Activated CD8-positive, alpha-beta T cell treated with anti-CD3 and anti-CD28 coated beads for 36 hours (primary cell): Measurements from ENCODE around the gene CSPG4. TPM values are rescaled to one million over a fixed set of nuclear protein-coding genes. Genes with fewer than 3 reads are reported as not detected.
A peak's percentile ranks its signal among the peaks of the same experiment; 100 is the strongest.
"Not testable (repeated sequence)": the region's sequence is repeated elsewhere in the genome, so short reads cannot be mapped to it uniquely, and the experiment has no call there.

Source experiments
- ATAC-seq: fragments of 200-7000 bp; cut with Tn5 transposase; one replicate; pipeline ENCODE4 v1.10.0; 2021; ENCODE audit warnings: mild to moderate bottlenecking, moderate library complexity
- CTCF ChIA-PET: fragments of 350-600 bp; sonication (Branson Sonifier 250); formaldehyde crosslinking; loops from one replicate; lab custom pipeline; 2021; ENCODE audit warnings: antibody characterized with exemption; lab: Charles Lee
- POLR2A ChIA-PET: fragments of 350-600 bp; sonication (Branson Sonifier 250); formaldehyde crosslinking; loops from one replicate; lab custom pipeline; 2021; ENCODE audit warnings: antibody characterized with exemption; lab: Charles Lee
- DNase-seq: peaks from one replicate; pipeline ENCODE4 v3.0.0-alpha.2; 2020
- H3K27ac Mint-ChIP-seq: one replicate; pipeline ENCODE4 v1.8.0; 2021; ENCODE audit warnings: mild to moderate bottlenecking, mixed read lengths
- H3K27me3 Mint-ChIP-seq: one replicate; pipeline ENCODE4 v1.8.0; 2021; ENCODE audit warnings: mixed read lengths
- H3K36me3 Mint-ChIP-seq: one replicate; pipeline ENCODE4 v1.8.0; 2021; ENCODE audit warnings: low read depth, mixed read lengths
- H3K4me1 Mint-ChIP-seq: one replicate; pipeline ENCODE4 v1.8.0; 2021; ENCODE audit warnings: low read depth, mixed read lengths
- H3K4me3 Mint-ChIP-seq: one replicate; pipeline ENCODE4 v1.8.0; 2021; ENCODE audit warnings: mild to moderate bottlenecking, moderate library complexity, mixed read lengths
- H3K9me3 Mint-ChIP-seq: one replicate; pipeline ENCODE4 v1.8.0; 2021; ENCODE audit warnings: mixed read lengths
- intact Hi-C: fragments of 100-400 bp; cut with micrococcal nuclease; formaldehyde crosslinking; loops from one replicate; pipeline ENCODE4 v1.10.0; 2022
- total RNA-seq, 2 experiments: library from RNA; stranded (reverse); gene quantifications; one replicate each; pipeline ENCODE4 v1.2.3, GENCODE V29; 2021
- TF ChIP-seq, protein P1 (sequence below): fragments of 200-600 bp; IDR thresholded peaks from one replicate; pipeline ENCODE4 v1.8.0; 2022; ENCODE audit warnings: antibody characterized with exemption, mild to moderate bottlenecking

Gene CSPG4
- total RNA-seq, 2 experiments from 2014 or later, result not detected

DNA sequence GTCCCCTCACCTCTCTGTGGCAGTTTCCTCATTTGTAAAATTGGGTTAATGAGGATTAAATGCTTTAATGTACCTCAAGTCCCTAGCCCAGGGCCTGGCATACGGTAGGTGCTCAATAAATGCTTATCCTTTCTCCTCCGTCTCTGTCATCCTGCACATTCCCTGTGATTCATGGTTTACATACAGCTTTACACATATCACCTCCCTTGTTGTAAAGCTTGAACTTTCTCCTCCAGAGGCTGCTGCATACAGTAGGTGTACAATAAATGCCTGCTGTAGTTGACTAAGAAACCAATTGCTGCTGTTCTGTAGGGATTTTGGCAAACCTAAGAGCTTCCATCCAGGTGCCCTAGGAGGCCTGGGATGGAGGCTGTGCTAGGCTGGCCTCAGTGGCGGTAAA, 1.5 kb upstream of the CSPG4 start:
- ChIA-PET CTCF (interaction anchor here (1.5 kb wide), 1 partner anchor 88 kb away, joined by 4 read pairs; no protein-coding TSS in a partner anchor), POLR2A (interaction anchor here (1.5 kb wide), 1 partner anchor 88 kb away, joined by 3 read pairs; the partner anchor contains the start of gene SNUPN)
- Mint-ChIP-seq H3K4me3 (no peak overlapping the region), H3K4me1 (no peaks in the 10 kb centered on the region), H3K27ac (no peak overlapping the region), H3K9me3 (no peaks in the 10 kb centered on the region), H3K36me3 (no peaks in the 10 kb centered on the region), H3K27me3 (peaks cover 16% of the 10 kb centered on the region)
- TF ChIP-seq, protein P1, sequence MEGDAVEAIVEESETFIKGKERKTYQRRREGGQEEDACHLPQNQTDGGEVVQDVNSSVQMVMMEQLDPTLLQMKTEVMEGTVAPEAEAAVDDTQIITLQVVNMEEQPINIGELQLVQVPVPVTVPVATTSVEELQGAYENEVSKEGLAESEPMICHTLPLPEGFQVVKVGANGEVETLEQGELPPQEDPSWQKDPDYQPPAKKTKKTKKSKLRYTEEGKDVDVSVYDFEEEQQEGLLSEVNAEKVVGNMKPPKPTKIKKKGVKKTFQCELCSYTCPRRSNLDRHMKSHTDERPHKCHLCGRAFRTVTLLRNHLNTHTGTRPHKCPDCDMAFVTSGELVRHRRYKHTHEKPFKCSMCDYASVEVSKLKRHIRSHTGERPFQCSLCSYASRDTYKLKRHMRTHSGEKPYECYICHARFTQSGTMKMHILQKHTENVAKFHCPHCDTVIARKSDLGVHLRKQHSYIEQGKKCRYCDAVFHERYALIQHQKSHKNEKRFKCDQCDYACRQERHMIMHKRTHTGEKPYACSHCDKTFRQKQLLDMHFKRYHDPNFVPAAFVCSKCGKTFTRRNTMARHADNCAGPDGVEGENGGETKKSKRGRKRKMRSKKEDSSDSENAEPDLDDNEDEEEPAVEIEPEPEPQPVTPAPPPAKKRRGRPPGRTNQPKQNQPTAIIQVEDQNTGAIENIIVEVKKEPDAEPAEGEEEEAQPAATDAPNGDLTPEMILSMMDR, result no peak
- DNase-seq (no peak), ATAC-seq (no peak)
- intact Hi-C loops, result no loop called here

DNA sequence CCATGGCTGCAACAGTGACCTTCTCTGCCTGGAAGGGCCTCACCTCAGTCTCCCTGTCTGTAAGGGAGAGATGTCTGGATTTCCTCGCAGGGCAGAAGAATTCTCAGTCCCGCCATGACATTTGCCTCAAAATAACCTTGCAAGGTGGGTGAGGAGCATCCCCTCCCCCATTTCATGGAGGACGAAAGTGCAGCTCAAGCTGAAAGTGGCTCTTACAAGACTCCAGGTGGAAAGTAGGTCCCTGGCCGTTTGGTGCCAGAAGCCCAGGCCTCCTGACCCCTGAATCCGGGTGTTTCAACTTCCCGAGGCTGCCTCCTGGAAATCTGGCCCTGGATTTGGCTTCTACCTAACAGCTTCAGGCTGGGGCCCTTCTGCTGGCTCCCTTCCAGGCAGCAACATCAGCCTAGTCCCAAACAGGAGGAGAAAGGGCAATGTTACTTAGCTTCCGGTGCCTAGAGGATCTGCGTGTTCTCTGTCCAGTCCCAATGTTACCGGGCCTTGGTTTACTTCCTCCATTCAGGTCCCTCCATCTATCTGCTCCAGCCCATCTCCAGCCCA, 769 bp upstream of the CSPG4 start:
- Mint-ChIP-seq H3K4me1 (no peaks in the 10 kb centered on the region), H3K36me3 (no peaks in the 10 kb centered on the region), H3K27me3 (peaks cover 16% of the 10 kb centered on the region), H3K4me3 (no peak overlapping the region), H3K27ac (no peak overlapping the region), H3K9me3 (no peaks in the 10 kb centered on the region)
- ChIA-PET POLR2A (interaction anchor here (1.5 kb wide), 1 partner anchor 87 kb away, joined by 3 read pairs; the partner anchor contains the start of gene SNUPN), CTCF (interaction anchor here (0.8 to 1.5 kb wide), 2 partner anchors 27 to 88 kb away, joined by 3 to 4 read pairs; no protein-coding TSS in a partner anchor)
- DNase-seq, result no peak
- intact Hi-C loops, result no loop called here
- no peak for ATAC-seq
- TF ChIP-seq, protein P1, result no peak

DNA sequence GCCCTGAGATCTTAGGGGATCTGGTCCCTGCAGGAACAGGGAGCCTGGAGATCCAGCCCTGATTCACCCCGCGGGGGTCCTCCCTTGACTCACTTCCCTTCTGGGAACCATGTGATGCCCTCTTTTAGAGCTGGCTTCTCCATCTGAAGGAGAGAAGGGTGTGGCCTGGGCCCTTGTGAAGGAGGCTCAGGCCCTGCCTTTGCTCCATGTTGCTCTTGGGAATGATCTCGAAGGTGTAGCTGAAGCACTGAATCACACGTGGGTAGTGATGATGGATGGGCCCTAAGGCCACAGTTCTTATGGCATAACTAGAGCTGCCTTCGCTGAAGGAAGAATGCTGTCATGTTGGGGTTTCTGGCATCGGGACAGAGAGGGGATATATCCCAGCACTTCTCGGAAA, 1.2 kb downstream of the CSPG4 start:
- H3K4me3 Mint-ChIP-seq, CTCF ChIA-PET, H3K9me3 Mint-ChIP-seq, intact Hi-C loops, H3K27ac Mint-ChIP-seq, DNase-seq, ATAC-seq, POLR2A ChIA-PET, H3K36me3 Mint-ChIP-seq, H3K4me1 Mint-ChIP-seq: not testable (repeated sequence)
- peaks cover 16% of the 10 kb centered on the region for H3K27me3 Mint-ChIP-seq

DNA sequence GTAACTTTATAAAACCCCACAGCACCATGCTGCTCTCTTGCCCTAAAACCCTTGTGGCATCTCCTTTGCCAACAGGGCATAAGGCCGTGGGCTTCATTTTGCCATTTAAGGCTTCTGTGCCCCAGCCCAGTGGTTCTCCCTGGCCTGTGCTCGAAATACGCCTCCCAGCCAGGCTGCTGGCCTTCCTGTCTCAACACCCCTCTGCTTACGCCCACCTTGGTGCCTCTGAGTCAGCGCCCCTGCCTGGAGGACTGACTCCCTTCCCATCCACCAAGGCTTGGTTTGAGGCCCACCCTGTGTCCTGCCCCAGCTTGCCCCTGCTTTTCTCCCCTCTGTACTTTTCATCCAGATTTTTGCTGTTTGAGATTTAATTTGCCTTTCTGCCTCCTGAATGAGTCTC, 1.8 kb downstream of the CSPG4 start:
- H3K4me1 Mint-ChIP-seq, POLR2A ChIA-PET, intact Hi-C loops, H3K4me3 Mint-ChIP-seq, CTCF ChIA-PET, H3K9me3 Mint-ChIP-seq, H3K27ac Mint-ChIP-seq, H3K36me3 Mint-ChIP-seq: not testable (repeated sequence)
- peak; percentile 64 for DNase-seq
- H3K27me3 Mint-ChIP-seq, result peaks cover 16% of the 10 kb centered on the region
- ATAC-seq, result peak; percentile 76

DNA sequence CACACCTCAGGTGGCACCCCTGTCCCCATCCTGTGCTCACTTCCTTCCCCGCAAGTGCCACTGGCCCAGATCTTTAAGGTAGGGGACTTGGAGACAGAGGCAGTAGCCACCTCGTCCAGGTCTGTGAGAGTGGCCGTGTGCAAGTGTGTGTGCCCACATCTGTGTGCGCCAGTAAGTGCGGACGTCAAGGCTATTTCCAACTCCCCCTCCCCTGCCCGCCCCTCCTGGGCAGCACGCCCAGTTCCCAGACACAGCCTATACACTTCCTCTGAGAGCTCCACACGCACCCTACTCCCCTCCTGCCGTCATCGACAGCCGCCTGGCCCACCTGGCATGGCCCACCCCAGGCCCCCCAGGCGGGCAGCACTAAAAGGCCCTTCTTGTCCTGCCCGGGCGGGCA, 3.2 kb downstream of the CSPG4 start:
- H3K36me3 Mint-ChIP-seq, H3K27ac Mint-ChIP-seq, intact Hi-C loops, H3K9me3 Mint-ChIP-seq, POLR2A ChIA-PET, CTCF ChIA-PET, H3K4me3 Mint-ChIP-seq, H3K4me1 Mint-ChIP-seq, DNase-seq, ATAC-seq: not testable (repeated sequence)
- H3K27me3 Mint-ChIP-seq, result peaks cover 16% of the 10 kb centered on the region

DNA sequence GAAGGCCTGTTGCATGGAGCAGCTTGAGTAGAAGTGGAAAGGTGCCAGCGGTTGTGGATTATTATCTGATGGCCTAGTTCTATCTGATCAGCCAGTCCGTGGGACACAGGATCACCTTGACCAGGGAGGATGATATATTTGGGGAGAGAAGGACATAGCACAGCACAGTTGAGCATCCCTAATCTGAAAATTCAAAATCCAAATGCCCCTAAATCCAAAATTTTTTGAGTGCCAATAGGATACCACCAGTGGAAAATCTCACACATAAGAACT, 6.0 kb downstream of the CSPG4 start:
- Mint-ChIP-seq H3K4me1 (no peaks in the 10 kb centered on the region), H3K27me3 (peaks cover 2% of the 10 kb centered on the region), H3K27ac (no peak overlapping the region), H3K36me3 (no peaks in the 10 kb centered on the region), H3K9me3 (no peaks in the 10 kb centered on the region), H3K4me3 (no peak overlapping the region)
- CTCF ChIA-PET, result no interaction called here
- POLR2A ChIA-PET, result interaction anchor here (0.7 kb wide), 1 partner anchor 18 kb away, joined by 3 read pairs; no protein-coding TSS in a partner anchor
- DNase-seq (no peak), ATAC-seq (no peak)
- intact Hi-C loops, result no loop called here
- TF ChIP-seq, protein P1, result no peak
